Right lobe of liver (tissue), 4 donors: ENCODE data around the gene SNX19.

ENCODE experiments used
- CTCF ChIP-seq, 4 donors: fragments of 200-600 bp in 3 of 4; fragments of 450-650 bp in 1 of 4; IDR thresholded peaks; one replicate each; pipeline versions ENCODE4 v1.5.1 to v1.8.0; 2016 to 2022; ENCODE audit warnings: antibody characterized with exemption in 4 of 4, mild to moderate bottlenecking in 2 of 4
- POLR2A ChIP-seq: fragments of 450-650 bp; IDR thresholded peaks from one replicate; pipeline ENCODE4 v1.6.1; 2017; ENCODE audit warnings: antibody characterized with exemption, mild to moderate bottlenecking
- donor health status: DM: no; HTN: no; CAD: no.
- donor health status: DM: no; HTN: no; CAD: no.
- donor health status: DM: no; HTN: yes; CAD: no.

- TF ChIP-seq CTCF (IDR thresholded peaks at IDR 0.05) = no peak
- TF ChIP-seq POLR2A = no peak
Measured at GRCh38 chr11:130964058-130964792, 47.9 kb upstream of the SNX19 start.
